HFFc6 (cell line): Measurements from ENCODE around the gene KRT3. TPM values are rescaled to one million over a fixed set of nuclear protein-coding genes. Genes with fewer than 3 reads are reported as not detected.

Source experiments
- DNase-seq: peaks from one replicate; pipeline ENCODE4 v3.0.0-alpha.2; 2018
- H3K27ac Mint-ChIP-seq: 2 replicates; pipeline ENCODE4 v1.8.0; 2020; ENCODE audit warnings: mild to moderate bottlenecking, mixed read lengths
- H3K27me3 Mint-ChIP-seq: 2 replicates; pipeline ENCODE4 v1.8.0; 2021; ENCODE audit warnings: mild to moderate bottlenecking, moderate library complexity, mixed read lengths; ENCODE audit not compliant: insufficient read depth
- H3K36me3 Mint-ChIP-seq: 2 replicates; pipeline ENCODE4 v1.8.0; 2021; ENCODE audit warnings: low read depth, mixed read lengths
- H3K4me1 Mint-ChIP-seq: 2 replicates; pipeline ENCODE4 v1.8.0; 2020; ENCODE audit warnings: low read depth, mixed read lengths
- H3K4me3 Mint-ChIP-seq: 2 replicates; pipeline ENCODE4 v1.8.0; 2020; ENCODE audit warnings: mild to moderate bottlenecking, moderate library complexity, mixed read lengths
- H3K9me3 Mint-ChIP-seq: 2 replicates; pipeline ENCODE4 v1.8.0; 2020; ENCODE audit warnings: mild to moderate bottlenecking, mixed read lengths
- total RNA-seq, 6 experiments: library from RNA; stranded (reverse); fragmentation: NEBNext Ultra II Directional; extraction: Animal tissue kit (Norgen Biotek cat#: 25700); gene quantifications; 2 replicates in 1 of 6; 3 replicates in 5 of 6; pipeline ENCODE4 v1.2.3, GENCODE V29; 2021
- TF ChIP-seq, protein P1 (sequence below): fragments of 200-600 bp; sonication (generic); IDR thresholded peaks from 2 replicates; pipeline ENCODE4 v1.5.0; 2021; ENCODE audit warnings: antibody characterized with exemption, mild to moderate bottlenecking

Gene KRT3
- total RNA-seq, 6 experiments from 2014 or later, result not detected

DNA sequence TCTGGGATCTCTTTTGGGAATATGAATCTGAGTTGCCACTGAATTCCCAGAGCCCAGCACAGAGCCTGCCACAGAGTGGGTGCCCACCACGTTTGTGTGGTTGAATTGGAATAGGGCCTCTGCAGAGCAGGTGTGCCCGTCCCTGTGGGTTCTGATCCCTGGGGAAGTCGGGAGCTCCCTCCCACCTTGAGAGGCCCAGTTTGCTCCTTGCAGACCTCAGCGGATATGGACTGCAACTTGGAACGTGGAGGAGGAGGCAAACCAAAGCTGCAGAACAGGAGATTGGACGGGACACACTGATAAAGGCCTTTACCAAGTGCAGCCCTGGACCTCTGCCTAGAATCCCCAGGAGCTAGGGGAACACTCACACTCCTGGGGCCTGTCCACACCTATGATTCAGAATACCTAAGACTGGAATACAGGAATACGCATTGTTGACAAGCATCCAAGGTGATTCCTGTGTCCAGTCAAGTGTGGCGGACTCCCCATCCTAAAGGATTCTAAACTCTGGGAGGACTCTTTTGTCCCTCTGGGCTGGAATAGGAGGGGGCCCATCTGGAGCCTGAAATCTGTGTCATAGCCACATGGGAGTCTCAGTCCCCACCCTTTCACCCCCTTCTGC lies 21.2 kb downstream of the KRT3 start:
- Mint-ChIP-seq H3K36me3 (no peaks in the 10 kb centered on the region), H3K4me1 (no peaks in the 10 kb centered on the region), H3K27ac (no peak overlapping the region), H3K27me3 (peaks cover 50% of the 10 kb centered on the region), H3K9me3 (no peaks in the 10 kb centered on the region), H3K4me3 (no peak overlapping the region)
- no peak for DNase-seq
- TF ChIP-seq, protein P1, sequence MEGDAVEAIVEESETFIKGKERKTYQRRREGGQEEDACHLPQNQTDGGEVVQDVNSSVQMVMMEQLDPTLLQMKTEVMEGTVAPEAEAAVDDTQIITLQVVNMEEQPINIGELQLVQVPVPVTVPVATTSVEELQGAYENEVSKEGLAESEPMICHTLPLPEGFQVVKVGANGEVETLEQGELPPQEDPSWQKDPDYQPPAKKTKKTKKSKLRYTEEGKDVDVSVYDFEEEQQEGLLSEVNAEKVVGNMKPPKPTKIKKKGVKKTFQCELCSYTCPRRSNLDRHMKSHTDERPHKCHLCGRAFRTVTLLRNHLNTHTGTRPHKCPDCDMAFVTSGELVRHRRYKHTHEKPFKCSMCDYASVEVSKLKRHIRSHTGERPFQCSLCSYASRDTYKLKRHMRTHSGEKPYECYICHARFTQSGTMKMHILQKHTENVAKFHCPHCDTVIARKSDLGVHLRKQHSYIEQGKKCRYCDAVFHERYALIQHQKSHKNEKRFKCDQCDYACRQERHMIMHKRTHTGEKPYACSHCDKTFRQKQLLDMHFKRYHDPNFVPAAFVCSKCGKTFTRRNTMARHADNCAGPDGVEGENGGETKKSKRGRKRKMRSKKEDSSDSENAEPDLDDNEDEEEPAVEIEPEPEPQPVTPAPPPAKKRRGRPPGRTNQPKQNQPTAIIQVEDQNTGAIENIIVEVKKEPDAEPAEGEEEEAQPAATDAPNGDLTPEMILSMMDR, result no peak

DNA sequence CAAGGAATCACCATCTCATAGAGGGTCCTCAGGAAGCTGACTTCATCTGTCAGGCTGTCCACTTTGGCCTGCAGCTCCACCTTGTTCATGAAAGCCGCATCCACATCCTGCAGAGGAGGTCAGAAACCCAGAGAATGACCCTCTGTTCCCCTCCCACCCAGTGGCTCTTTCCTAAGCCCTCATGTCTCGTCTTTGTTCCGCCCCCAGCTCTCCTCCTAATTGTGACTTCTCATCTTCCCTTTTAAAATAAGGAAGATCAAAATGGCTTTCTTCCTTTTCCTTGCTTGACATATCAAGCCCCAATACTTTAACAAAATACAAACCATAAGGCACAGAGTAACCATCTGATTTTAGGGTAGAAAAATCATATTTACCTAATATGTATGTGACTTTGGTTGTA lies 23.1 kb downstream of the KRT3 start:
- no peak for DNase-seq
- peaks cover 55% of the 10 kb centered on the region for H3K27me3 Mint-ChIP-seq
- H3K9me3 Mint-ChIP-seq, result no peaks in the 10 kb centered on the region
- TF ChIP-seq, protein P1, result no peak
- no peak overlapping the region for H3K27ac Mint-ChIP-seq
- no peaks in the 10 kb centered on the region for H3K36me3 Mint-ChIP-seq
- H3K4me3 Mint-ChIP-seq, result no peak overlapping the region
- no peaks in the 10 kb centered on the region for H3K4me1 Mint-ChIP-seq

DNA sequence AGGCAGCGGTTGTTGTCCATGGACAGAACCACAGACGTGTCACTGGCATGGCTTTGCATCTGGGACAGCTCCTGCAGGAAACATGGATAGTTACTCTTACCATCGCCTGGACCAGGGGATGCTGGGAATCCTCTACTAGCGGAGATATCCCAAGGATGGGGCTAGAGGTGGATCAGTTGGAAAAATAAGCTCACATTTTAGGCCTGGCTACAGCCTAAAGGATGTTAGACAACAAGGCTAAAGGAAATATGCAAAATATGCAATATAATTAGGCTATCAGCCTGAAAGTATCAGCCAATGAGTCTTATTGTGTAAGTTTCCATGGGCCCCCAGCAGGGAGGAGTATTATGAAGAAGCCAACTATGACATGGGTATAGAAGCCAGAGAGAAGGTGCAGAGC lies 23.7 kb downstream of the KRT3 start:
- Mint-ChIP-seq H3K9me3 (no peaks in the 10 kb centered on the region), H3K27ac (no peak overlapping the region), H3K36me3 (no peaks in the 10 kb centered on the region), H3K4me1 (no peaks in the 10 kb centered on the region), H3K27me3 (peaks cover 53% of the 10 kb centered on the region), H3K4me3 (no peak overlapping the region)
- TF ChIP-seq, protein P1, result no peak
- no peak for DNase-seq

DNA sequence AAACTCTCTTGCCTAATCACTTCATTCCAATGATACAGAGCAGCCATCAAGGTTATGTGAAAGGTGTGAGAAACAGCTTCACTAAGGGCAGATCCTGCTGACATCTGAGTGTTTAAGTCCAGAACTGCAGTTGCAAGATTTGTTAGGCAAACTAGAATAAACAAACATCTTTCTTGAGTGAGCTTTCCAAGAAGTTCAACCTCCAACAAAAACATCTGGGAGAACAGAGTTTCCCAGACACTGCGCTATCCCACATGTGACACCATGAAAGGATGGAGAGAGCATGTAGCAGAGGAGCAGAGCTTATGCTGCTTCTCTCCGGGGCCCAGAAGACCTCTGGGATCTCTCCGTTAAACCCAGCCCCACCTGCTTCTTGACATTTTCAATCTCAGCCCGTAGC lies 24.4 kb downstream of the KRT3 start:
- Mint-ChIP-seq H3K36me3 (no peaks in the 10 kb centered on the region), H3K27ac (no peak overlapping the region), H3K4me3 (no peak overlapping the region), H3K4me1 (no peaks in the 10 kb centered on the region), H3K27me3 (peaks cover 51% of the 10 kb centered on the region), H3K9me3 (no peaks in the 10 kb centered on the region)
- TF ChIP-seq, protein P1, result no peak
- no peak for DNase-seq

DNA sequence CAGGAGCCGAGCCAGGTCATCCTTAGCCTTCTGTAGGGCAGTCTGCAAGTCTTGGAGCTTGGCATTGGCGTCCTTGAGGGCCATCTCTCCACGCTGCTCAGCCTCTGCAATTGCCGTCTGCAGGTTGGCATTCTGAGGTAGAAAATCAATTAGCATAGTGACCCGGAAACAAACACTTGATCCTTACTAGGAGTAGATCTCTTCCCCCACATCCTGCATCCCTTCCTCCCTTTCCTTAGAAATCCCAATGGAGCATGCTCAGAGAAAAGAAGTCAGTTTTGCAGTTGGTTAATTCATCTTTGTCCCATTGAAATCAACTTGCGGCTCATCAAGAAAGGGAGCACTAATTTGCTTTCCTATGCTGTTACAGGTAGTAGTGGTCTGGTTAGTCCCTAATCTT lies 24.8 kb downstream of the KRT3 start:
- no peak overlapping the region for H3K4me3 Mint-ChIP-seq
- H3K9me3 Mint-ChIP-seq, result no peaks in the 10 kb centered on the region
- no peaks in the 10 kb centered on the region for H3K4me1 Mint-ChIP-seq
- H3K36me3 Mint-ChIP-seq, result no peaks in the 10 kb centered on the region
- TF ChIP-seq, protein P1, result no peak
- DNase-seq, result no peak
- H3K27me3 Mint-ChIP-seq, result peaks cover 51% of the 10 kb centered on the region
- no peak overlapping the region for H3K27ac Mint-ChIP-seq

DNA sequence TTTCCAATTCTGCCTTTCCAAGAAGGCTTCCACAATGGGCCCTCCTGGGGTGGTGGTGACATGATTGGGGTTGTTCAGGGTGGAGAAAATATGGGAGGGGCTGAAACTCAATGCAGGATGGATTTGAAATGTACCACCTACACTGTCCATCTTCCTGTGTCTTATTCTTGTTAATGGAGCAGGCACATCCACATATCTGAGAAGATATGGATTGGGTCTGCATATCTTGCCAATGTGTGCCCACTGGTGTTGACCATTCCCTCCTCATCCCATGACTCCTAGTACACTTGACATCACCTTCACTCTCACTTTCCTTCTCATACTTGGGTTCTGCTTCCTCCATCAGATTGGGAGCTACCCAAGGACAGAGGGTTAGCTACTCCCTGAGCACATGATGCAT lies 26.0 kb downstream of the KRT3 start:
- Mint-ChIP-seq H3K9me3 (no peaks in the 10 kb centered on the region), H3K4me1 (no peaks in the 10 kb centered on the region), H3K27me3 (peaks cover 52% of the 10 kb centered on the region), H3K36me3 (no peaks in the 10 kb centered on the region), H3K4me3 (no peak overlapping the region), H3K27ac (no peak overlapping the region)
- TF ChIP-seq, protein P1, result no peak
- DNase-seq, result no peak
